NCI-H526 treated with DMSO at 0.1 percent for 48 hours (cell line): ENCODE measurements around the gene TMCO1.
"Not testable (repeated sequence)": the region's sequence is repeated elsewhere in the genome, so short reads cannot be mapped to it uniquely, and the experiment has no call there.

ENCODE experiments used
- DNase-seq: peaks from one replicate; lab custom pipeline; 2025; lab: John Stamatoyannopoulos, UW

The TMCO1 gene

GRCh38 chr1:165747632-165748447, 20.8 kb downstream of the TMCO1 start:
- no peak for DNase-seq

- not testable (repeated sequence) for DNase-seq
These were observed 23.8 kb downstream of the TMCO1 start for GRCh38 chr1:165744913-165745312.

GRCh38 chr1:165742194-165742593, 26.5 kb downstream of the TMCO1 start:
- no peak for DNase-seq

- peak; percentile 99 for DNase-seq
These were observed 29.9 kb downstream of the TMCO1 start for GRCh38 chr1:165738794-165739193.

GRCh38 chr1:165737196-165737595, 31.5 kb downstream of the TMCO1 start:
- DNase-seq, result no peak

GRCh38 chr1:165734906-165735305, 33.8 kb downstream of the TMCO1 start:
- no peak for DNase-seq

- no peak for DNase-seq
These were observed 41.8 kb downstream of the TMCO1 start for GRCh38 chr1:165726841-165727240.

- no peak for DNase-seq
These were observed 42.5 kb downstream of the TMCO1 start for GRCh38 chr1:165726169-165726568.

- DNase-seq, result peak; percentile 80
These were observed 50.7 kb downstream of the TMCO1 start for GRCh38 chr1:165717918-165718515.

GRCh38 chr1:165716265-165717051, 52.2 kb downstream of the TMCO1 start:
- DNase-seq, result not testable (repeated sequence)

GRCh38 chr1:165712764-165713163, 55.9 kb downstream of the TMCO1 start:
- DNase-seq, result no peak

- DNase-seq, result no peak
These were observed 60.5 kb downstream of the TMCO1 start for GRCh38 chr1:165707984-165708706.

GRCh38 chr1:165703648-165704047, 65.0 kb downstream of the TMCO1 start:
- no peak for DNase-seq

- not testable (repeated sequence) for DNase-seq
These were observed 66.7 kb downstream of the TMCO1 start for GRCh38 chr1:165701922-165702321.

GRCh38 chr1:165699577-165699976, 69.1 kb downstream of the TMCO1 start:
- no peak for DNase-seq

- DNase-seq, result no peak
These were observed 70.0 kb downstream of the TMCO1 start for GRCh38 chr1:165698761-165699052.

GRCh38 chr1:165697881-165698760, 70.5 kb downstream of the TMCO1 start, which contains the start of gene ALDH9A1:
Gene ALDH9A1 (minus strand): TSS chr1:165698562. CDS start chr1:165698558, 4 bp downstream.
- peak; percentile 97 for DNase-seq

GRCh38 chr1:165697491-165697880, 71.2 kb downstream of the TMCO1 start:
- DNase-seq, result no peak

GRCh38 chr1:165696625-165697100, 72.0 kb downstream of the TMCO1 start:
- no peak for DNase-seq

GRCh38 chr1:165695031-165695430, 73.6 kb downstream of the TMCO1 start:
- no peak for DNase-seq

- DNase-seq, result no peak
These were observed 80.6 kb downstream of the TMCO1 start for GRCh38 chr1:165688046-165688445.
